Stimulated activated CD4-positive, alpha-beta T cell treated with anti-CD3 and anti-CD28 coated beads, Interleukin-2, amount 100 ng/mL, for 48 hours (primary cell): ENCODE results near the gene LMNB1.

Experiments
- DNase-seq, 2 donors: peaks; one replicate each; pipeline ENCODE4 v3.0.0-alpha.2; 2020

The LMNB1 gene

GRCh38 chr5:126863402-126863801 lies 86.5 kb downstream of the LMNB1 start:
- DNase-seq = no peak

GRCh38 chr5:126864042-126864688 lies 87.2 kb downstream of the LMNB1 start:
- DNase-seq = no peak

DNA sequence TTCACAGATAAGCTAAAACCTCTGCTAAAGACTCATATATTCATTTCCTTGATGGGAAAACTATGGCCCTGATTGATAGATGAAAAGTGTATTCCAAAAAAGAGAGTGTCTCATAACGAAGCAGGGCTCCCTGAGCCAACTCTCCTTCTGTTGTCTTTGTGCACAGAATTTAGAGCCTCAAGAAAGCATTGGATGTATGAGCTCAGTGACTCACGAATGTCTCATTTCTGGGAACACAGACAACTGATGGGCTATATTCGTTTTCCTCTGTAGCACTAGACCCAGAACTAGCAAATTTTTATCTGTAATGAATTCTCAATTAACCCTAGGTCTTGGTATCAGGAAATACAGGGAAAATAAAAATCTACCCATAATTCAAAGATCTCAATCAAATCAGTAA lies 88.4 kb downstream of the LMNB1 start:
- no peak for DNase-seq

GRCh38 chr5:126866851-126867636 lies 90.1 kb downstream of the LMNB1 start:
- DNase-seq = no peak

- DNase-seq = no peak
Observed at GRCh38 chr5:126868338-126869004, 91.5 kb downstream of the LMNB1 start.

DNA sequence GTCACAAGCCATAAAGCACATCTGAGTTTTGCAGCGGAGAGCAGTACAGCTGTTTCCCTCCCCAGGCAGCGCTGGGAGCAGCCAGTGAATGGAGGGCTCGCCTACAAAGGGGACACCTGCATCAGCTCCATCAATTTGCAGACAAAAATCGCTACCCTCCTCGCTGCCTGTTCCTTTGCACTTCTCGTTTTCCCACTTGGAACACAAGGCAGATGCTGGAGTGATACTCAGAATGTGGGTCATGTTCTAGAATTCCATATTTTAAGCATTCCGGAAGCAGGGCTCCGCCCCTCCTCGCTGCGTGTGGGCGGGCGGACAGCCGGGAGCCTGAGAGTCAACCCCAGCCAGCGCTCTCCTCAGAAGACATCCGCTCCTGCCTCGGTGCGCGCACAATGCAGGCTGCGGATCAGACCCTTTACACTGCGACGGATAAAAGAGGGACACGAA lies 92.1 kb downstream of the LMNB1 start:
- DNase-seq = peak; percentile 15 to 29

- DNase-seq = no peak
Observed at GRCh38 chr5:126871441-126871840, 94.5 kb downstream of the LMNB1 start.

- no peak for DNase-seq
Observed at GRCh38 chr5:126872561-126873354, 95.8 kb downstream of the LMNB1 start.

GRCh38 chr5:126875303-126875785 lies 98.4 kb downstream of the LMNB1 start:
- no peak for DNase-seq

DNA sequence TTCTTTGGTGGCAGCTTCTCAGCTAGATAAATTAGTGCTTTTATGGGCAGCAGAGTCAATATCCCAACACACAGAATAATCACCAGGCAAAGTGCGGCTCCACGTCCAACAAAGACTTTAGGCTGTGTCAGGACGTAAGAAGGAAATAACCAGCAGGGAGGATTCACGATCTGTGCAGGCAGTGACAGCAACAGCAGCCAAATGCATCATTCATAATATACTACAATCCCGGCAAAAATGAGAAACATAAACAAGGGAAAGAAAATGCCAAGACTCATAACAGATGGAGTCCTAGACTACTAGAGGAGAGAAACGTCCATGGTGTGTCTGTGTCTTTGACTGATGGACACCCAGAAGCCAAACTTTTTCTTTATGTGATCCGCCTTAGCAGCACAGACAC lies 100.7 kb downstream of the LMNB1 start:
- no peak for DNase-seq

GRCh38 chr5:126878085-126878484 lies 101.1 kb downstream of the LMNB1 start:
- DNase-seq = no peak

DNA sequence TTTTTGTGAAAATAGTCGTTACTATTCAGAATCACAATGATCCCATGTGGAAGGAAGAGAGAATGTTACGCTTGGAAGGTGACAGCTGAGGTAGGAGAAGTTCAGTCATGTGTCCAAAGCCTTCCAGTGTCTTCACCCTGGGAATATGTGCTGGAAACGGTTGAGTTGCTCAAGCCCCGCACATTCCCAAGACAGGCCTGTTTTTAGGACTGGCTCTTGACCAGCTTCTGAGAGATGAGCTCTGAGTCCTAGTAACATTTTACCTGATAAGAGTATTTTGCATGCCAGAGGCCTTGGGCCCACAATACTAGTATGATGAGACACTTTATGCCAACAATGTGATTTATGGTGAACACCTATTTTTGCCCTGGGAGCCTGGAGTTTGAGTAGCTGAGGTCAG lies 101.7 kb downstream of the LMNB1 start:
- no peak for DNase-seq

- DNase-seq = no peak
Observed at GRCh38 chr5:126881821-126882600, 105.1 kb downstream of the LMNB1 start.

DNA sequence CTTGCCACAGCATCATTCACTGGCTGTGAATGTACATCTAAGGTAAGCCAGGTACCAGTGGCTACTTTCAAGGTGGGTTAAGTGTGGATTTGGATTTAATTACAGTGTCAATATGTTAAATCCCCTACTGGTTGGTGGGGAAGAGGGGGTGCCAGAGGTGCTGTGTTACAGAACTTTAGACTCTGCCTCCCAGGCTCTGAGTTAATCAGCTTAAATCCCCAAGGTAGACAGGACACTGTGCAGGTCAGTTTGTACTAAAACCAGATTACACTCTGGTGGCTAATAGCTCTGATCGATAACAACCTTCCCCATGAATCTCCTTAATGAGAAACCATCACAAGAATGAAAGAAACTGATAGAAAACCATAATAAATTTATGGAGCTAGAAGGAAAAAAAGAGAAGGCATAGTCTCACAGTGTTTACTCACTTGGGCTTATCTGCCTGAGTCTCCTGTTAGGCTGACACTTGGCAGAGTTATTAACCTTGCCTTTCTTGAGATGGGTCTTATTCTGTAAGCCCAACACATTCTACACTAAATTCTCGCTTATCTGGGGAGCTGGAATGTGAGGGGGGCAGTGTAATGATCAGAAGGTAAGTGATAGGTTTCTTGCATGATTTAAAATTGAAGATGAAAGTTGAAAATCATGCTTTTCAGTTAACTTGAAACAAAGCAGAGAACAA lies 106.8 kb downstream of the LMNB1 start:
- DNase-seq = no peak

- no peak for DNase-seq
Observed at GRCh38 chr5:126884269-126884819, 107.4 kb downstream of the LMNB1 start.
